Measurements from ENCODE around the gene CNTNAP2.

Gene CNTNAP2

GRCh38 chr7:147818317-147818716 is 1701.7 kb downstream of the CNTNAP2 start:
- no peak for DNase-seq (ENCODE audit: low read depth, low spot score)

GRCh38 chr7:147824671-147825070 is 1708.1 kb downstream of the CNTNAP2 start:
- no peak for DNase-seq (ENCODE audit: low read depth, low spot score)

DNA sequence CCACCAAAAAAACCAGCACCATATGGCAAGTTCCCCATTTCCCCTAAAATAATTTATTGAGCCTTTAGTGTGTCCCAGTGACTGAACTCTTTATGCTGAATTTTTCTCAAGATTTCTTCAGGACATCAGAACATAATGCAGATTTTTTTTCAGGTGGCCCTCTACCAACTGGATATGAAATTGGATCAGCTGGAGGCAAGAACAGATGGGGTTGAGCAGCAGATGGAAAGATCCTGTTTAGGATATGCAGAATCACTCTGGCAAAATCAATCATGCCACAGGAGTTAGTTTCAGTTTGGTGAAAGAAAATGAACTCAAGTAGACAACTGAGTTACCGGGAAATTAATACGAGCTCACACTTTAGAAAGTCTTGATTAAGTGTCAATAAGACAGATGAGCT is 1712.4 kb downstream of the CNTNAP2 start:
- DNase-seq (ENCODE audit: low read depth, low spot score) = no peak

GRCh38 chr7:147833557-147833956 is 1717.0 kb downstream of the CNTNAP2 start:
- DNase-seq (ENCODE audit: low read depth, low spot score) = no peak

GRCh38 chr7:147833970-147834369 is 1717.4 kb downstream of the CNTNAP2 start:
- no peak for DNase-seq (ENCODE audit: low read depth, low spot score)

DNA sequence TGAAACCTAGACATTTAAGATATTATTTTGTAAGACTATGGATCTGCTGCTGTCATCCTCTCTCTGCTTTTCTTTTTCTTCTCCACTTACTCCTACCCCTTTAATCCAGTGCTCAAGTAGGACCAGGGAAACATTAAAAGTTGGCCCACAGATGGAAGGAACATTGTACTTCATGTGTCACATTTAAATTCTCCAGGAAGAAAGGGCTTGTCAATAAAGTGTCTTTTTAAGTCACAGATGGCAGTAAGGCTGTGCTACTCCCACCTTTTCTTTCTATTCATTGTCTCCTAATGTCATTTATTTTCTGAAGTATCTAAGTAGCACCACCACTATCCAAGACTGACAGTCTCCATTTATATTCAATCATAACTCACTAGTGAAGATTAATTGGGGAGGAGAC is 1736.2 kb downstream of the CNTNAP2 start:
- no peak for DNase-seq (ENCODE audit: low read depth, low spot score)

- DNase-seq (ENCODE audit: low read depth, low spot score) = no peak
Measured at GRCh38 chr7:147857152-147858140, 1740.8 kb downstream of the CNTNAP2 start.

DNA sequence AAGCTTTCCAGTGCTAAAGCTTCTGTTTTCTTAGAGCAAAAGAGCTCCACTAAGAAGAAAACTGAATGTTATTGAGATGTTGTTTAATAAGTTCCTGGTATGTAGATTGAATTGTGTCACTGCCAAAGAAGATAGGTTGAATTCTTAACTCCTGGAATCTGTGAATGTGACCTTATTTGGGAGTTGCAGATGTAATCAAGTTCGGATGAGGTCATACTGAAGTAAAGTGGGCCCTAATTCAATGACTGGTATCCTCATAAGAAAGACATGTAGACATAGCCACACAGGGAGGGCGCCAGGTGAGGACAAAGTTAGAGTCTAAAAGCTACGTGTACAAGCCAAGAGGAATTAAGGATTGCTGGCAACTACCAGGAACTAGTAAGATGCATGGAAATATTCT is 1741.8 kb downstream of the CNTNAP2 start:
- DNase-seq (ENCODE audit: low read depth, low spot score) = no peak

DNA sequence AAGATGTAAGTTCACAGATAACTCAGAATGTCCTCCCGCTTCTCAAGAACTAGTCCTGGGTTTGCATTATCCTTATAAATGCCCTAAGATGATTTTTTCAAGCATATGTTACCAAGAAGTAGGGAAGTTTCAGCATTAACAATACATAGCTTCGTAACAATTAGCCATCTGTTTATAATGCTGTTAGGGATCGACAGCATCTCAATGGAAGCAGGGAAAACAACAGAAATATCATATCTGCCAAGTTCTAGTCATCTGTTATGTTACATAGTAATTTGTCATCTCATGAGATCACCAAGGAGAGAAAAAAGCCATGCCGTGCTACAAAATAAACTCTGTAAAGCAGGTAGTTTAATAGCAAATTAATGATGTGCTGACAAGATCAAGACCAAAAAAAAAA is 1742.4 kb downstream of the CNTNAP2 start:
- no peak for DNase-seq (ENCODE audit: low read depth, low spot score)

DNA sequence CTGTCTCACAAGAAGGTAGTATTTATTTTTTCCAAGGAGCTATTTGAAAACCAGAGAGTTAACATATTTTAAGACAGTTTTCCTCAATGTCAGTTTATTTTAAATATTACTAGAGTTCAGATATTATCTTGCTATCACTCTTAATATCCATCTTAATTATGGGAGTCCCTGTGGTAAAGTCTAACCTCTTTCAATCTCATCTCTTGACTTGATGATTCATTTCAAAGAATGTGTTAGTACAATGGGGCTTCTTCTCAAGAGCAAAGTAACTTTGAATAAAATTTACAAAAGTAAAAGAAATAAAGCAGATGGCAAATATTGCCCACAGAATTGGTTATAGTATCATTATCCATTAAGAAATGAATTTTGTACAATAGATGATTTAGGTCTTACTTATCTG is 1742.9 kb downstream of the CNTNAP2 start:
- DNase-seq (ENCODE audit: low read depth, low spot score) = no peak

- DNase-seq (ENCODE audit: low read depth, low spot score) = no peak
Measured at GRCh38 chr7:147861058-147861716, 1744.6 kb downstream of the CNTNAP2 start.

GRCh38 chr7:147861945-147862344 is 1745.3 kb downstream of the CNTNAP2 start:
- DNase-seq (ENCODE audit: low read depth, low spot score) = no peak

DNA sequence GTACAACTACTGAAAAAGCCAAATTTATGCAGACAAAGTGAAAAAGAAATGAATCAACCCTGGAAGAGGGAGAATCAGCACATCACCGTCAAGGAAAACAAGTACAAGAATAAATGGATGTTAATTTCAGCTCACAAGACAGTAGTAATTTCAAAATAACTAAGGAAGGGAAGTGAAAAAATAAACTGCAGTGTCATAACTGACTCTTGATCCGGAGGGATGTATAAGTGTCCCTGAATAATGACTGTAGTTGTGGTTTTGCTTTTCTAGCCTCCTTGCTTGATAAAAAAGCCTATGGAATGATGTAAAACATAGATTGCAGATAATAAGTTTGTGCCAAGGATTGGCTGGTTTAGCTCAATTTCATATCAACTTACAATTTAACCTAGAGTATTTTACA is 1752.9 kb downstream of the CNTNAP2 start:
- DNase-seq (ENCODE audit: low read depth, low spot score) = no peak

DNA sequence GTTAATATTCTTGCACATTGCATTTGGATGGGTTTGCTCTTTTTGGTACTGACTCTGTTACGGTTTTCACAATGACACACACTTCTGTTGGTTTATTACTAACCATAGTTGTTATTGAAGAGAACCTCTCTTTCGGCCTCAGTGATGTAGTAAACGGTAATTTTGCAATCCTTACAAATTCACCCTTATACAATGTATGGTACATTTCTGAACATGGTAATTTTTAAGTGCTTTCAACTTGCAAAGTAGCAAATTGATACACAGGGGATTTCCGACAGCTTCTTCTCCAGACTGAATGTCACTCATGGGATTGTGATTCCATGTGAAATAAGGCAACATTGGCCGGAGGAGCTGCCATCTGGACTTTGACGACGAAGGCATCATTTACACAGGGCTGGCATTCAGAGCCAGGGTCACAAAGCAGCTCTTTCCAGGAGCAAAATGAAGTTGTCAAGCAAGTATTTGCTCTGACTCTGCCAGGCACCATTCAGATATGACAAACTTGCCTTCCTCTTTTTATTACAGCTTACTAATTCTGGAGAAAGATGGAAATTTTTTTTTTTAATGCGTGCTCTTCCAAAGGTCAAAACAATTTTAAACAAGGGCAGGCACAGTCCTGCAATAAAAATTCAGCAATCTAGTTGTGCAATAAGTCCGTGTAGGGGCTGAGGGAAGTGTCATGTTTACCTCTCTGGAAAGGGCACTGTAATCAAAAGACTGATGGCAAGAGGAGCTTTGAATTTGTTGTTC is 1762.5 kb downstream of the CNTNAP2 start:
- DNase-seq (ENCODE audit: low read depth, low spot score) = no peak

DNA sequence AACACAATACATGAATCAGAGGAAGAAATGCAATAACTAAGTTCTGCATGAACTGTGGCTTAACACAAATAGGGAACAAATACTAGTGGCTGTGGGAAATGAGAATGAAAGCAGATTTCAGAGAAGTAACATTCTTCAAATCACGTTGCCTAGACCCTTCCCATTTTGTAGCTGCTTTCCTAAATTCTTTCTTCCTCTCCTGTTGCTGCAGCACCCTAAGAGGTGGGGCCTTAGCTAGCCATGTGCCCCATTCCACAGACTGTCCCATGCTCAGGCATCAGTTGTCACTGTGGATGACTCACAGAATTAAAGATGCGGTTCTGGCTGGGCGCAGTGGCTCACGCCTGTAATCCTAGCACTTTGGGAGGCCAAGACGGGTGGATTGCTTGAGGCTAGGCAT is 1769.3 kb downstream of the CNTNAP2 start:
- DNase-seq (ENCODE audit: low read depth, low spot score) = no peak

- no peak for DNase-seq (ENCODE audit: low read depth, low spot score)
Measured at GRCh38 chr7:147894271-147894670, 1777.7 kb downstream of the CNTNAP2 start.

- DNase-seq (ENCODE audit: low read depth, low spot score) = no peak
Measured at GRCh38 chr7:147896121-147896520, 1779.5 kb downstream of the CNTNAP2 start.

GRCh38 chr7:147903536-147904218 is 1787.1 kb downstream of the CNTNAP2 start:
- no peak for DNase-seq (ENCODE audit: low read depth, low spot score)

DNA sequence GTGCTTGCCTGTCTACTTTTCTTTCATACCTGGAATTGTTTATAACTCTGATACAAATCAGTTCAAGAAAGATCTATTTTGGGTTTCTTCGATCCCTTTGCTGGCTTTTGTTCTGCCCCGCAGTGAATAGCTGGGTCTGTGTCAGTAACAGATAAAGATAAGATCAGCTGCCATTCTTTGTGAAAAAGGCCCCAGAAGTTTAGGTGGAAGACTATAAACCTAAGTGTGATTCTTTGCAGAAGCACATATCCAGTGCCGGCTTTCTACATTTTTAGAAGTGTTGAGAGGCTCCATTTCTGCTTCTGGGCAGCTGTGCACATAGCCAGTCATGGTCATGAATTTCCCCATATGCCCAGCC is 1787.6 kb downstream of the CNTNAP2 start:
- DNase-seq (ENCODE audit: low read depth, low spot score) = no peak

GRCh38 chr7:147909431-147910148 is 1793.0 kb downstream of the CNTNAP2 start:
- DNase-seq (ENCODE audit: low read depth, low spot score) = no peak

GRCh38 chr7:147911201-147911601 is 1794.6 kb downstream of the CNTNAP2 start:
- DNase-seq (ENCODE audit: low read depth, low spot score) = no peak

Data from activated CD4-positive, CD25-positive, alpha-beta regulatory T cell treated with anti-CD3 and anti-CD28 coated beads, Interleukin-2, amount 50 U/mL, for 16 hours (primary cell).